Measurements from ENCODE around the gene INIP.

DNA sequence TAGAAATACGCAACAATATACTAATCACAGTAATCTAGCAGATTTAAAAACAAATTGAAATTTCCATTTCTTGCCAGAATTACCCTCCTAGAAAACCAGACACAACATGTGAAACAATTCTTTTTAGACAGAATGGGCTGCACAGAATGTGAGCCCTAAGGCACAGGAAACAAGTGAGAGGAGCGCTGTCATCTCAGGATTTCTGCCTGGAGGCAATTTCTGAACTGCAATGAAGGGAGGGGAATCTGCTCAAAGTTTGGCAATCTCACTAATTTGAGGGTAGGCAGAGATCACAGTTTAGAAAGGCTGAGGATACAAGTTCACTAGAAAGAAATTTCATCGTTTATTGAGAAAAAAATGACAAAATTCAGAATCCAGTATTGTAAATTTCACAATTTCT, 70.3 kb downstream of the INIP start:
- TF ChIP-seq, protein P1, sequence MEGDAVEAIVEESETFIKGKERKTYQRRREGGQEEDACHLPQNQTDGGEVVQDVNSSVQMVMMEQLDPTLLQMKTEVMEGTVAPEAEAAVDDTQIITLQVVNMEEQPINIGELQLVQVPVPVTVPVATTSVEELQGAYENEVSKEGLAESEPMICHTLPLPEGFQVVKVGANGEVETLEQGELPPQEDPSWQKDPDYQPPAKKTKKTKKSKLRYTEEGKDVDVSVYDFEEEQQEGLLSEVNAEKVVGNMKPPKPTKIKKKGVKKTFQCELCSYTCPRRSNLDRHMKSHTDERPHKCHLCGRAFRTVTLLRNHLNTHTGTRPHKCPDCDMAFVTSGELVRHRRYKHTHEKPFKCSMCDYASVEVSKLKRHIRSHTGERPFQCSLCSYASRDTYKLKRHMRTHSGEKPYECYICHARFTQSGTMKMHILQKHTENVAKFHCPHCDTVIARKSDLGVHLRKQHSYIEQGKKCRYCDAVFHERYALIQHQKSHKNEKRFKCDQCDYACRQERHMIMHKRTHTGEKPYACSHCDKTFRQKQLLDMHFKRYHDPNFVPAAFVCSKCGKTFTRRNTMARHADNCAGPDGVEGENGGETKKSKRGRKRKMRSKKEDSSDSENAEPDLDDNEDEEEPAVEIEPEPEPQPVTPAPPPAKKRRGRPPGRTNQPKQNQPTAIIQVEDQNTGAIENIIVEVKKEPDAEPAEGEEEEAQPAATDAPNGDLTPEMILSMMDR (IDR thresholded peaks at IDR 0.05), result no peak
- no peak for TF ChIP-seq ZFX (IDR thresholded peaks at IDR 0.05; ENCODE audit: borderline replicate concordance)
